ENCODE data around the gene RCCD1. TPM values are rescaled to one million over a fixed set of nuclear protein-coding genes. Genes with fewer than 3 reads are reported as not detected.

Gene RCCD1
- total and polyA plus RNA-seq, 2 donors (not counting 3 experiments of a cell fraction or from before 2014, with no cell fraction given), result 8.8 to 15.3 TPM

DNA sequence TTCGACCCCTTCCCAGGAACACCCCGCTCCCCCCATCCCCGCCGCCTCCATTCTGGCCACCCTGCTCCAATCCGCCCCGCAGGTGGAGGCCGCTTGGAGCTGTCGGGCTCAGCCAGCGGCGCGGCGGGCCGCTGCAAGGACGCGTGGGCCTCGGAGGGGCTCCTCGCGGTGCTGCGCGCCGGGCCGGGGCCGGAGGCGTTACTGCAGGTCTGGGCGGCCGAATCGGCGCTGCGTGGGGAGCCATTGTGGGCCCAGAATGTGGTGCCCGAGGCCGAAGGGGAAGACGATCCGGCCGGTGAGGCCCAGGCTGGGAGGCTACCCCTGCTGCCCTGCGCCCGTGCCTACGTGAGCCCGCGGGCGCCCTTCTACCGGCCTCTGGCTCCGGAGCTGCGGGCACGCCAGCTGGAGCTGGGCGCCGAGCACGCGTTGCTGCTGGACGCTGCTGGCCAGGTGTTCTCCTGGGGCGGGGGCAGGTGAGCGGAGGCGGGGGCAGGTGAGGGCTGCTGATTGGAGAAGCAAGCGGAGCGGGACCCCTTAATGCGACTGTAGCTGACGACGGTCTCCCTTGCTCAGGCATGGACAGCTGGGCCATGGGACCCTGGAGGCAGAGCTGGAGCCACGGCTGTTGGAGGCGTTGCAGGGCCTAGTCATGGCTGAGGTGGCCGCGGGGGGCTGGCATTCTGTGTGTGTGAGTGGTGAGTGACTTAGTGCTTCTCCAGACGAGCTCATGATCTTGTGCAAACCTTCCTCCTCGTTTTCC is 2.5 kb downstream of the RCCD1 start:
- no peak for FAIRE-seq

More for the DNA sequence above, 2.5 kb downstream of the RCCD1 start:
- no TSS peak for BruUV-seq (replicated peaks)
- H3K4me3 ChIP-seq (replicated peaks in 1 of 3; ENCODE audit: insufficient read depth in 1 of 3, low read depth in 1 of 3, low read length in 3 of 3), result peak overlapping the region; percentile 16 to 49 (median 36)
- dilution Hi-C loops (cut with MboI; ENCODE audit: extremely low pct_ligation_motif_present, low sequenced_read_pairs), result no loop called here
- no peaks in the 10 kb centered on the region for H3K9me1 ChIP-seq (replicated peaks; ENCODE audit: control insufficient read depth, extremely low read depth, insufficient read depth, low read length)
- no peaks in the 10 kb centered on the region for H3K9me3 ChIP-seq (replicated peaks; ENCODE audit: control insufficient read depth, insufficient read depth, low read length)
- CTCF ChIA-PET, result interaction anchor here (0.6 to 6.9 kb wide), 42 partner anchors 10 to 316 kb away, joined by 3 to 155 read pairs (median 6); partner anchors contain the start of genes HDDC3, PRC1, UNC45A and VPS33B
- TF ChIP-seq POLR2AphosphoS5 (IDR thresholded peaks at IDR 0.05; ENCODE audit: insufficient read depth, low read depth, low read length) (peak; percentile 5), MYC (IDR thresholded peaks at IDR 0.05; ENCODE audit: low read depth, low read length) (no peak), CTCF (IDR thresholded peaks at IDR 0.05; ENCODE audit: extremely low read depth in 1 of 2, insufficient read depth in 1 of 2, low read depth in 1 of 2, low read length in 2 of 2) (no peak)
- POLR2A ChIA-PET, result interaction anchor here (0.9 to 1.0 kb wide), 2 partner anchors 30 to 64 kb away, joined by 3 to 4 read pairs; no protein-coding TSS in a partner anchor
- peak overlapping the region; percentile 31 for H3K4me2 ChIP-seq (ENCODE audit: insufficient read depth, low read length)
- intact Hi-C loops (cut with micrococcal nuclease), result loop anchor here (1.0 to 2.0 kb wide), 2 partner anchors 66 to 76 kb away; partner anchors contain the start of gene VPS33B
- H3K9ac ChIP-seq (replicated peaks; ENCODE audit: extremely low read depth, insufficient read depth, low read length), result peak overlapping the region; percentile 46
- no peaks in the 10 kb centered on the region for H4K20me1 ChIP-seq (replicated peaks; ENCODE audit: control insufficient read depth, extremely low read depth, insufficient read depth, low read length)
- peaks cover 3% of the 10 kb centered on the region for H3K79me2 ChIP-seq (ENCODE audit: control insufficient read depth, insufficient read depth, low read length)
- no peaks in the 10 kb centered on the region for H3K27me3 ChIP-seq (ENCODE audit: control insufficient read depth in 2 of 2, insufficient read depth in 2 of 2, low read length in 2 of 2)
- peaks cover 13% of the 10 kb centered on the region for H3K4me1 ChIP-seq (ENCODE audit: control insufficient read depth, extremely low read depth, insufficient read depth, low read length)
- peak; percentile 40 for DNase-seq (ENCODE audit: low read depth, low spot score)
- H3K27ac ChIP-seq (ENCODE audit: insufficient read depth, low read depth, low read length), result no peak overlapping the region
- peaks cover 7 to 16% of the 10 kb centered on the region in 2 experiments for H3K36me3 ChIP-seq (ENCODE audit: control insufficient read depth in 2 of 2, extremely low read depth in 1 of 2, insufficient read depth in 2 of 2, low read length in 2 of 2)
- H2AFZ ChIP-seq (ENCODE audit: low read depth, low read length), result peak overlapping the region; percentile 56
